ENCODE results near the gene THSD4.

THSD4 gene

DNA sequence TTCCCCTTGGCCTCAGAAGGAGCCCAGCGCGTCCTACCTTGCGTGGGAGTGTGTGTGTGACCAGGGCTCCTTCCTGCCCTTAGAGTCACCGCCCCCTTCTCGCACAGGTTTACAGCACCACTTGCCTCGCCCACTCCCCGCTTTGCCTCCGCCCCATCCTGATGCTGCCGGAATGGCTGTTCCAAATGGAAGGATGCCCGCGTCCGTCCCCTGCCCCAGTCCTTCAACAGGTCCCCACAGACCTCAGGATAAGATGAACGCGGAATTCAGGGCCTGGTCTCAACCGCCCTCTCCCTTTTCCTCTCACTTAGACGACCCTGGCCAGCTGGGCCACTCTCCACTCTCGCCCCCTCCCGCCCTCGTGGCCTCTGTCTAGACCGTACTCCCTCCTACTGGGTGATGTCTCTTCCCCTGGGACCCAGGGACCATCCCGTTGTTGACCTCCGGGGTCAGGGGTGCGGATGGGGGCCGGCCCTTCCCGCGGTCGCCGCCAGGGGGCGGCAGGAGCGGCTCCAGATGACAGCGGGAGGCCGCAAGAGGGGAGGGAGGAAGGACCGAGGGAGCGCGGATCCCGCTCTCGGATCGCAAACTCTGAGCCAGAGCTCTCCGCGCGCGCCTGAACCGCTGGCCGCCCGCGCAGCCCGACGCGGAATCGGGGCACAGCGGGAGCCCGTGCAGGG is at the start of gene THSD4:
TSS of gene THSD4 (plus strand) at position 585 of the 680 bp plus-strand sequence.
- peak; percentile 49 for DNase-seq

GRCh38 chr15:71066983-71067382 is 48.3 kb upstream of the THSD4 start:
- no peak for DNase-seq

- DNase-seq: no peak
Measured at GRCh38 chr15:71069693-71070092, 45.6 kb upstream of the THSD4 start.

DNA sequence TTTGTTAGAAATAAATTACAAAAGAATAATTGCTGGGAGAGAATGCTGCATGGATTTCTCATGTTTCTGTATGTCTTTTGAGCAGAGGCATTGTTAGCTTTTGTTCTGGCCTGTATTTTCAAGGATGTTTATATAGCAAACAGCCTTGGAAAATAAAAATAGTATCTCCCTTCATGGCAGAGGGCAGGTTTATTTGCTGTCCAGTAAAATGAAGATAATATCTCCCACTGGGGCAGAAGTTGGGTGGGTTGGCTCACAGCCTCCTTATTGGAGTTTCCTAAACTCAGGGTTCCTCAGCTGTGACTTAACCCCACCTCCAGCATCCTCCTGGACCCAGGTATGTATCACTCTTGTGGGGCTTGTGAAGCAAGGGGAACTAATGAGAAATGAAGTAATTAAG is 43.7 kb upstream of the THSD4 start:
- no peak for DNase-seq

DNA sequence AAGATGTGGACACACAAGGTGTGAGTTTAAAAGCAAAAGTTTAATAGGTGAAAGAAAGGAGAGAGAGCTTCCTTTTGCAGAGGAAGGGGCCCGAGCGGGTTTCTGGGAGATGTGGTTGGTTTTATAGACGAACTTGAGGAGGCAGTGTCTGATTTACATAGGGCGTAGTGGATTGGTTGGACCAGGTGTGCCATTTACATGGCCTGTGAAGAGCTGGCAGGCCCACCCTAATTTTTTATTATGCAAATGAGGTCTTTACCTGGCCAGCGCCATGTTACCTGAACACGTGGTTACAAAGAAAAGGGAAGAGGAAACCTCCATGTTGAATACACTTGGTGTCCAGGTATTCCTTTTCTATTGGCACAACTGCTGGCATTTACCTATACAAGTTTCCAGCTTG is 42.8 kb upstream of the THSD4 start:
- no peak for DNase-seq

GRCh38 chr15:71078506-71079207 is 36.6 kb upstream of the THSD4 start:
- DNase-seq: no peak

DNA sequence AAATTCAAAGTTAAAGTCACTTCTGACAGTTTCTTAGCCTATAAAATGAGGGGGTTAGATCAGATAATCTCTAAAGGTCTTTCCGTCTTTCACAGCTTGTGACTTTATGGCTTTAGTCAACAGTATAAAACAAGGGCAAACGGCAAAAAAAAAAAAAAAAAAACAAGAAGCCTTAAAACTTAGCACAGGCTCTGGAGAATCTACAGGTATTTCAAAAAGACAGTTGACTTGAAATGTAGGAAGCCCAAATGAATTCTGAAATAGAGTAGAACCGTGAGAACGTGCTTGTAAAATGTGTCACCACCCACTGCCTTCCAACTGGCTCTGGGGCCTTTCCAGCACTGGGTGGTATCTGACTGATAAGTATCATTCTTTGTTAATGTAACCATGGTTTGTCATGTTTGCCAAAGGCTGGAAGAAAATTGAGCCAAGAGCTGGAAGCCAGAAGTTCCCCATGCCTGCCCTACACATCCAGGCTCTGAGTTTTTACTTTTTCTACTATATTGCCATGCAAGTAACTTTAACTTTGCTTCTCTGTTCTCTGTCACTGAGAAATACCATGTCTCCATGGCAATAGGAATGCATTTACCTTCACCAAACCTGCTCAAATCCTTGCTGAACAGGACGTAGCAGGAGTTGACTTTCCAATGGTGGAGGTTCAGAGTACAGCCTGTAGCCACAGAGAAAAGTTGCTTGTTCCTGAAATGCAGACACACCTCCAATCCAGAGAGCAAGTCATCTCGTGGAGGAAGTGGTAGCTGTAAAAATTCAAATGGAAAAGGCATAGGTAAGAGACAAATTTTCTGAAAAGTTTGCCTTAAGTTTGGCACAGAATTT is 35.8 kb upstream of the THSD4 start:
- no peak for DNase-seq

- no peak for DNase-seq
Measured at GRCh38 chr15:71080166-71080565, 35.1 kb upstream of the THSD4 start.

GRCh38 chr15:71080705-71081104 is 34.6 kb upstream of the THSD4 start:
- DNase-seq: no peak

GRCh38 chr15:71082803-71083202 is 32.5 kb upstream of the THSD4 start:
- DNase-seq: no peak

GRCh38 chr15:71083349-71083748 is 31.9 kb upstream of the THSD4 start:
- DNase-seq: no peak

DNA sequence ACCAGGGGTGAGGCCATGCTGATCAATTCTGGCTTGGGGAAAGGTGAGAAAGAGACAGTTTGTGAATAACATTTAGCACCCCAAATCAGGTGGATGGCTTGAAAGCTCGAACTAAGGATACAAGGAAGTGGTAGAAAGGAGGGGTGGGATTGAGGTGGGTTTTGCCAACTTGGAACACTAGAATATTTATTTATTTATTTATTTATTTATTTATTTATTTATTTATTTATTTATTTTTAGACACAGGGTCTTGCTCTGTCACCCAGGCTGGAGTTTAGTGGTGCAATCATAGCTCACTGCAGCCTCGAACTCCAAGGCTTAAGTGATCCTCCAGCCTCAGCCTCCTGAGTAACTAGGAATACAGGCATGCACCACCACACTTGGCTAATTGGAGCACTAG is 31.0 kb upstream of the THSD4 start:
- no peak for DNase-seq

DNA sequence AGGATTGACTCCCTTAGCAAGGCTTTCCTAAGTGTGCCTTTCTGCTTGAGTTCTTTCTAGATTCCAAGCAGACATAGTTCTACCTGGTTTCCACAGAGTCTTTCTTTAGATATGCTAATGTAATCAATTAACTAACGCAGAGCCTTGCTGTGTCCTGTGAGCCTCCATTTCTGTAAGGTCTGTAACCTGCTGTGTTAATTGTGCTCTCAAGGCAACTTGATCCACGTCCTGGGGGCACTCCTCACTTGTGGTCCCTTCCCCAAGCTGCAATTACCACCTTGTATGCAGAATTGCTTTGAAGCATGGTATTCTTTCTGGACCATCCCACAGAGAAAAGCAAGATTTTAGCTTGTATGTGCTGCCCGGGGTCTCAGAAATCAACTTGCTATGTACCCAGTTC is 29.5 kb upstream of the THSD4 start:
- no peak for DNase-seq

GRCh38 chr15:71088155-71088554 is 27.1 kb upstream of the THSD4 start:
- DNase-seq: no peak

DNA sequence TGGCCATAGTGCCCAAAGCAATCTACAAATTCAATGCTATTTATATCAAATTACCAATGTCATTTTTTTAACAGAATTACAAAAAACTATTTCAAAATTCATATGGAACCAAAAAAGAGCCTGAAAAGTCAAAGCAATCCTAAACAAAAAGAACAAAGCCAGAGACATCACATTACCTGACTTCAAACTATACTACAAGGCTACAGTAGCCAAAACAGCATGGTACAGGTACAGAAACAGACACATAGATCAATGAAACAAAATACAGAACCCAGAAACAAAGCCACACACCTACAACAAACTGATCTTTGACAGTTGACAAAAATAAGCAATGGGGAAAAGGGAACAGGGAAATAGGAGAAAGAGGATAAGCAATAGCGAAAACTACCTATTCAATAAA is 26.6 kb upstream of the THSD4 start:
- no peak for DNase-seq

DNA sequence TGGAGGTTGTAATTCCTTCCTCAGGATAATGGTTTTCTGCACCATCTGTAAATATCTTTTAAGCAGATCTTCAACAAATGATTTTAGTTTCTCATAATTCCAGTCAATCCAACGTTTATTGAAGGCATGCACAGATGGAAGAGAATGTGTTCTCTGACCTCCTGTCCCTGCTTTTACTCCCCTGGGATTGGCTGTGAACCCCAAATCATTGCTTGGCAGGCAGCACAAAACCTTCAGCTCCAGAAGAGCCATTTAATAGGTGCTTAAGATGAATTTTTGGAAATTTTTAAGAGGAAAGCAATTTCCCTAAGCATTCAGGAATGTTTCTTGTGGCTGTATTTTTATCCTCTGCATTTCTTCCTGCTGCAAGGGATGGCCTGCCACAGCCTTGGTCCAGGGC is 25.5 kb upstream of the THSD4 start:
- no peak for DNase-seq

DNA sequence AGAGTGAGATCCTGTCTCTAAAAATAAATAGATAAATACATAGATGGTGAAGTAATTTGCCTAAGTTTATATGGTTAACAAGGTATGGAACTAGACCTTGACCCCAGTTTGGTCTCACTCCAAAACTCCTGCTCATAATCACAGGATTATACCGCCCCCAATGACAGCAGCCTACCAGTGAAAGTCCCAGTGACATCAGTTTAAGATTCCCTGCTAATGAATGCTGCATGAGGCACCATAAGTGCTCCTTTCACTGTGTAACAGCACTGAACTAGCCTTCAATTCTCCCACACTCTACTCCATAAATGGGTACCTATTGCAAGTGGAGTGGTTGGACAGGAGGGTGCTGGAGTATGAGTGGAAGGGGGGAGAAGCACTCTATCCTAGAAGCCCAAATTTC is 23.7 kb upstream of the THSD4 start:
- DNase-seq: no peak

DNA sequence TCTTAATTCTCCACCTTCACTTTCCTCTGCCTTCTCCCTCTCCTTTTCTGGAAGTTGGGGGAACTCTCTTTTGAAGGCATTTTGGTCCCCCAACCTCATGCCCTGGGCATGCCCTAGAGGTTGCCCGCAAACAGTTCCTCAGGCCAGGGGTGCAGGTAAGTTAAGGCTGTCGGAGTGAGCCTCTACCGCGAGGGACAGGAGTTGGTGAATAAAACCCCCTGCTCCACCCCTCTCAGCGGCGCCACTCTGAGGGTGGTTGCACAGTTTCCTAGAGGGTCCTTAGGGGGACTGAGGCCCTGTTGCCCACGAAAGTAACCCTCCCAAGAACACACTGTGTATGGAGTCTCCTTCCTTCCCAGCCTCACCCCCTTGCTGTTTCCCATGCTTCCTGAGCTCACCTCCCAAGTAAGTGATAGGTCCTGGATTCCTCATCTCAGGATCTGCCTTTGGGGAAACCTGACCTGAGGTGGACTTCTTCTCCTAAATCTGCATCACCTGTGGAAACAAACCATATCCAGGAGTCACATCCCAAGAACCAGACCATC is 23.1 kb upstream of the THSD4 start:
- DNase-seq: no peak

GRCh38 chr15:71093054-71094024 is 21.9 kb upstream of the THSD4 start:
- DNase-seq: no peak

DNA sequence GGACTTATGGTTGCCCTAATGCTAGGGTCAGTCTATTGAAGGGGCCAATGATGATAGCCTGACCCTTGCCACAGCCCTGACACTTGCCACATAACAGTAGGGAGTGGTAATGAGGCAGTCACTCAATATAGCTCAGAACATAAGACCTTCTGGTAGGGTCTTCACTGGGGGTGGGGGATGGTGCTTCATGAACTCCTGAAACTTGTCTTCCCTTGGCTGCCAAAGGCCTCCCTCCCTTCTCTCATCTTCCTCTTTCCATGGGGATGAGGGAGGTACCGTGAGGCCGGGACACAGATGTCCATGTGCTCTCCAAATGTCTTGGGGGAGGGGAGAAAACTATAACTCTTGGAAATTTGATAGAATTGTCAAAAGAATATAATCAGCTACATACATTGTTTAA is 21.1 kb upstream of the THSD4 start:
- no peak for DNase-seq

- no peak for DNase-seq
Measured at GRCh38 chr15:71096676-71097075, 18.6 kb upstream of the THSD4 start.

DNA sequence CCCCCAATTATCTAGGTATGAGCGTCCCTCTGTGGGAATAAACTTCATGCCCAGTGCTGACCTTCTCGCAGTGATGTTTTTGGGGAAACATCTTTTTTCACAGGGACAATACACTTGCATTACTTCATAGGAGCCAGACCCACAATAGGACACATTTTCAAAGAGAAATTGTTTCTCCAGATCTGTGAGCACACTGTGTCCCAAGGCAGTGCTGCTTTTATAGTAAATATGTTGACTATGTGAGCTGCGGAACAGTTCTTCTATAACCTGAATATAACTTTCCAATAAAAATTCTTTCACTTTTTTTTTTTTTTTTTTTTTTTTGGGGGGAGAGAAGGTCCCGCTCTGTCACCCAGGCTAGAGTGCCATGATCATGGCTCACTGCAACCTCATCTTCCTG is 17.4 kb upstream of the THSD4 start:
- DNase-seq: no peak
